Colonic mucosa (tissue), 4 donors: ENCODE measurements around the gene EML6. TPM values are rescaled to one million over a fixed set of nuclear protein-coding genes. Genes with fewer than 3 reads are reported as not detected.

Experiments
- DNase-seq: peaks from one replicate; pipeline ENCODE4 v3.0.0-alpha.2; 2020
- H3K27ac ChIP-seq: fragments of 200-600 bp; one replicate; pipeline ENCODE4 v1.8.0; 2021
- H3K27me3 ChIP-seq: fragments of 200-600 bp; one replicate; pipeline ENCODE4 v1.8.0; 2021
- H3K36me3 ChIP-seq: fragments of 200-600 bp; one replicate; pipeline ENCODE4 v1.8.0; 2021
- H3K4me1 ChIP-seq: fragments of 200-600 bp; one replicate; pipeline ENCODE4 v1.8.0; 2021; ENCODE audit warnings: mild to moderate bottlenecking
- H3K4me3 ChIP-seq: fragments of 200-600 bp; one replicate; pipeline ENCODE4 v1.8.0; 2021
- H3K9ac ChIP-seq, 2 donors: one replicate each; pipeline ENCODE4 v1.7.0; 2013; ENCODE audit warnings: control low read depth in 2 of 2, low read depth in 2 of 2, low read length in 2 of 2
- H3K9me3 ChIP-seq: fragments of 200-600 bp; one replicate; pipeline ENCODE4 v1.8.0; 2021
- intact Hi-C: fragments of 100-400 bp; cut with DNase I; formaldehyde crosslinking; loops from one replicate; pipeline ENCODE4 v1.14.1; 2022
- total RNA-seq, 2 donors: library from RNA; stranded (reverse); fragmentation: NEBNext Ultra II Directional in 1 of 2; extraction: Animal tissue kit (Norgen Biotek cat#: 25700) in 1 of 2; gene quantifications; one replicate each; pipeline ENCODE4 v1.2.1, GENCODE V29; 2021
- TF ChIP-seq, protein P1 (sequence below): fragments of 200-600 bp; IDR thresholded peaks from one replicate; pipeline ENCODE4 v1.8.0; 2022; ENCODE audit warnings: antibody characterized with exemption, mild to moderate bottlenecking
- donor health status: healthy.
- donor health status: DM: no; HTN: no; CAD: no.
- donor health status: DM: no; HTN: no; CAD: no.

Gene EML6
- total RNA-seq, 2 donors from 2014 or later = 2.1 to 2.5 TPM

DNA sequence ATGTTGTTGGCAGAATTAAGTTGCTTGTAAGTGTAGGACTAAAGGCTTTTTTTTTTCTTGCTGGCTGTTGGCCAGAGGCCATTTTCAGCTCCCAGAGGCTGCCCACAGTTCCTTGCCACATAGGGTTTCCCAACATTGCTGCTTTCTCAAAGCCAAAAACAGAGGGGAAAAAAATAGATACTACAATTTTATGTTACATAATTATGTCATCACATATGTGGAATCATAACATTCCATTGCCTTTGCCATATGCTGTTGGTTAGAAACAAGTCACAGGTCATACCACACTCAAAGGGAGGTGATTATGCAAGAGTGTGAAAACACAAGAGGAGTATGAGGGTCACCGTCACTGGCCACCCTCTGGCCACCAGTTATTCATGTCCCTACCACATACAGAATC lies 172.3 kb downstream of the EML6 start:
- TF ChIP-seq, protein P1, sequence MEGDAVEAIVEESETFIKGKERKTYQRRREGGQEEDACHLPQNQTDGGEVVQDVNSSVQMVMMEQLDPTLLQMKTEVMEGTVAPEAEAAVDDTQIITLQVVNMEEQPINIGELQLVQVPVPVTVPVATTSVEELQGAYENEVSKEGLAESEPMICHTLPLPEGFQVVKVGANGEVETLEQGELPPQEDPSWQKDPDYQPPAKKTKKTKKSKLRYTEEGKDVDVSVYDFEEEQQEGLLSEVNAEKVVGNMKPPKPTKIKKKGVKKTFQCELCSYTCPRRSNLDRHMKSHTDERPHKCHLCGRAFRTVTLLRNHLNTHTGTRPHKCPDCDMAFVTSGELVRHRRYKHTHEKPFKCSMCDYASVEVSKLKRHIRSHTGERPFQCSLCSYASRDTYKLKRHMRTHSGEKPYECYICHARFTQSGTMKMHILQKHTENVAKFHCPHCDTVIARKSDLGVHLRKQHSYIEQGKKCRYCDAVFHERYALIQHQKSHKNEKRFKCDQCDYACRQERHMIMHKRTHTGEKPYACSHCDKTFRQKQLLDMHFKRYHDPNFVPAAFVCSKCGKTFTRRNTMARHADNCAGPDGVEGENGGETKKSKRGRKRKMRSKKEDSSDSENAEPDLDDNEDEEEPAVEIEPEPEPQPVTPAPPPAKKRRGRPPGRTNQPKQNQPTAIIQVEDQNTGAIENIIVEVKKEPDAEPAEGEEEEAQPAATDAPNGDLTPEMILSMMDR = no peak
- no peak overlapping the region for H3K27ac ChIP-seq
- no peaks in the 10 kb centered on the region for H3K9me3 ChIP-seq
- intact Hi-C loops = no loop called here
- no peaks in the 10 kb centered on the region for H3K4me1 ChIP-seq
- DNase-seq = no peak
- H3K36me3 ChIP-seq = no peaks in the 10 kb centered on the region
- H3K9ac ChIP-seq = no peak overlapping the region
- no peak overlapping the region for H3K4me3 ChIP-seq
- H3K27me3 ChIP-seq = no peaks in the 10 kb centered on the region

DNA sequence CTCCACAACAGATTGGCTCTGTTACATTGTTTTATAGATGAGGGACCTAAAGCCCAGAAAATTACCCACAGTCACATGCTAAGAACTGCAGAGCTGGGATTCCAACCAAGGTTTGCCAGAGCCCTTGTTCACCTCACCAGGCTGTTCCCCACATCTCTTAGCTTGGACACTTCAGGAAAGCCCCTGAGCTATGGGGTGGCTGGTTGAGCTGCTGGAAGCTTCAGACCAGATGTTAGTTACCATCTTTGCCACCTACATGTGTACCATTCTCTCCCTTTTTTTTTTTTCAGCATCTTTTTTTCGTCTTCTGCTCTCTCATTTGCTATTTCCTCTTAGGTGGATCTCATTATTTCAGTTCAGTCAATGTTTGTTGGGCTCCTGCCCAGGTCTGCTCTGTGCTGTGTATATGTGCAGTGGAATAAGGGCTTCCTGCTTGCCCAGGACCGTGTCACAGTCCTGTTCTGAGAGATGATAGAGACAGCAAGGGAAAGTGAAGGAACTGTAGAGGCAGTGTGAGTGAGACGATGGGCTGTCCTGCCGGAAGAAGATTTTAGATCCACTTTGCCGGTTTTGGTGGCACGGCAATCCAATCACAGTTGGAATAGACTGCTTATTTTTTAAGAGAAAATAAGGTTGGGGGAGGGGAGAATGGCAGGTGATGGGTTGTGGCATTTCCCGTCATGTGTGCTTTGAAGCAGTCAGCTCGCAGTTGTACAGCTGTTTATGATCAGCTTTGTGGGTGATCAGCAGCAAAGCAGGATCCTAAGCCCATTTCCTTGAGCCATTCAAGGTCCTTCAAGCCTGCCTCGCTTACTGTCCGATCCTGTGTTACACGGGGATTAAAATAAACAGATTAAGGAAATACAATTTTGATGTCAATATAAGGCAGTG lies 174.2 kb downstream of the EML6 start:
- intact Hi-C loops = no loop called here
- H3K4me1 ChIP-seq = no peaks in the 10 kb centered on the region

DNA sequence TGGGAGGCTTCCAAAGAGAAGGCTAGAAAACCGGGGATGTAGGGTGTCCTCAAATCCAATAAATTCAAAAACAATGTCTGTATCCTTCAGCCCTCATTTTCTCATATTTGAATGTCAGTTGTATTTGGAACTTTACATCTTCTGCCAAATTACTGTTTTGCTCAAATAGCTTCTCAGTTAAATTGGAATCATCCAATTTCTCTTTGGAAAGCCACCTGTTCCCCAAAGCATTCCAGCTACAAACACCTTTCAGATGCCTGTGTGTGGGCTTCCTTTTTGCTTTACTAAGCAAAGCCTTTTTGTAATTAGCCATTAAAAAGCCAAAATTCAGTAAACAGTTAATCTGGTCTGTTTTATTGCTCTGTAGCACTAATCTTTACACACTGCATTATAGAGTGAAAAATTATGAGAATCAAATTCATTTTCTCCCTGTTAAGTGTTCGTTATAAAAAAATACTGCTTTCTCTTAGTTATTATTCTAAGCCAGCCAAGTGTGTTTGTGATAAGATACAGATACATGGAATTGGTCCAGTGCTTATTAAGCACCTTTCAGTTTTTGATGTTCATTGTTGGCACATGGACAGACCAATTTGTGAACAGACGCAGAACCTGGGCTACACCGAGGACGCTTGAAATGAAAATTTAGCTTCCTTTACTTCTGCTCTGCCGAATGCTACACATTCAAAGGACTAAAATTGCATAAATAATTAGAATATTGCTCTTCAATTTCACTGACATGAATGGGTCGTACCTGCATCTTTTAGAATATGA lies 175.2 kb downstream of the EML6 start:
- intact Hi-C loops = no loop called here
- Histone ChIP-seq H3K27ac (no peak overlapping the region), H3K4me1 (no peaks in the 10 kb centered on the region), H3K27me3 (no peaks in the 10 kb centered on the region), H3K9ac (no peak overlapping the region), H3K9me3 (no peaks in the 10 kb centered on the region), H3K36me3 (no peaks in the 10 kb centered on the region), H3K4me3 (no peak overlapping the region)
- DNase-seq = no peak
- TF ChIP-seq, protein P1 = no peak

More for the DNA sequence above, 174.2 kb downstream of the EML6 start:
- Histone ChIP-seq H3K4me3 (no peak overlapping the region), H3K9me3 (no peaks in the 10 kb centered on the region), H3K36me3 (no peaks in the 10 kb centered on the region), H3K27me3 (no peaks in the 10 kb centered on the region), H3K9ac (no peak overlapping the region), H3K27ac (no peak overlapping the region)
- TF ChIP-seq, protein P1 = no peak
- DNase-seq = no peak

DNA sequence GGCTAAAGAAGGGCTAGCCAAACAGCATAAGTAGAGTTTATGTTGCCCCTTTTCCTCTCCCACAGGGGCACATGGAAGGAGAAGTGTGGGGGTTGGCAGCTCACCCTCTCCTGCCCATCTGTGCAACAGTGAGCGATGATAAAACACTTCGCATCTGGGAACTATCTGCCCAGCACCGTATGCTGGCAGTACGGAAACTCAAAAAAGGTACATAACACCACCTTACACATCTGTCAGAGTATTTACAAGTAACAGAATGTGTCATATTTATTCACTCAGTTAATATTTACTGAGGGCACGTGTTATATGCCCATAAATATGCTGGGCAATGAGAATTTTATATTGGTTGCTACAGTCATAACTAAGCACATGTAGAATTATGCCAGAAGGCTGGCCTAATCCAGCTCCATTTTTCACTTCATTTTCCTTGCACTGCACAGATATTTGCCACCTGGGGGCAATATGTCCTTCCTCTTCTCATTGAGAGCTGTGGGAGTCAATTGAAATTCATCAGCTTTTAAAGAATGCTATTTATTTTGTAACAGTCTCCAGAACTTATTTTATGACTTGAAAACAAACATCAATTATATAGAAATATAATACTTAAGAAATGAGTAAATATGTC lies 176.2 kb downstream of the EML6 start:
- no peak for DNase-seq

More for the DNA sequence above, 176.2 kb downstream of the EML6 start:
- H3K4me3 ChIP-seq = no peak overlapping the region
- H3K27ac ChIP-seq = no peak overlapping the region
- TF ChIP-seq, protein P1 = peak; percentile 41
- H3K36me3 ChIP-seq = no peaks in the 10 kb centered on the region
- intact Hi-C loops = loop anchor here (5.0 kb wide), 2 partner anchors 113 to 278 kb away; no protein-coding TSS in a partner anchor
- no peaks in the 10 kb centered on the region for H3K27me3 ChIP-seq
- H3K9me3 ChIP-seq = no peaks in the 10 kb centered on the region
- no peaks in the 10 kb centered on the region for H3K4me1 ChIP-seq
- no peak overlapping the region for H3K9ac ChIP-seq
